ENCODE measurements around the gene DCC. TPM values are rescaled to one million over a fixed set of nuclear protein-coding genes. Genes with fewer than 3 reads are reported as not detected.

The DCC gene
- total RNA-seq, 1 experiment from 2014 or later: not detected

GRCh38 chr18:53402670-53403069 is 1062.7 kb downstream of the DCC start:
- RAD21 ChIA-PET (ENCODE audit: low non-redundant PET in 1 of 2, low total read pairs in 2 of 2, uncharacterized antibody in 2 of 2, unreplicated experiment in 2 of 2): no interaction called here
- H4K20me1 ChIP-seq (ENCODE audit: insufficient read depth): no peaks in the 10 kb centered on the region
- H3K36me3 ChIP-seq (ENCODE audit: control insufficient read depth in 1 of 2, insufficient read depth in 2 of 2, low read length in 2 of 2): no peaks in the 10 kb centered on the region
- no peaks in the 10 kb centered on the region for H3K4me1 ChIP-seq (ENCODE audit: control insufficient read depth in 1 of 2, insufficient read depth in 2 of 2, low read length in 2 of 2)
- CTCF ChIA-PET: no interaction called here
- POLR2A ChIA-PET: no interaction called here
- no peak overlapping the region for H3K4me3 ChIP-seq (replicated peaks in 1 of 2; ENCODE audit: low read depth in 1 of 2, low read length in 2 of 2)
- TF ChIP-seq ZBTB33 (IDR thresholded peaks at IDR 0.05; ENCODE audit: extremely low read depth, insufficient replicate concordance, low read length): no peak
- no peak for TF ChIP-seq SP1 (IDR thresholded peaks at IDR 0.05; ENCODE audit: low read depth)
- no peak for TF ChIP-seq ATF3 (IDR thresholded peaks at IDR 0.05)
- TF ChIP-seq MAX (IDR thresholded peaks at IDR 0.05): no peak
- no peak for TF ChIP-seq ZFX (IDR thresholded peaks at IDR 0.05)
- TF ChIP-seq RAD21 (IDR thresholded peaks at IDR 0.05; ENCODE audit: low read depth): no peak
- no peak for TF ChIP-seq ZNF274 (IDR thresholded peaks at IDR 0.05; ENCODE audit: low read depth, low read length)
- TF ChIP-seq POLR2A (IDR thresholded peaks at IDR 0.05; ENCODE audit: borderline replicate concordance, extremely low read depth, insufficient read depth, insufficient read length): no peak
- TF ChIP-seq SIN3A (IDR thresholded peaks at IDR 0.05; ENCODE audit: low read depth): no peak
- TF ChIP-seq JUND (IDR thresholded peaks at IDR 0.05): no peak
- TF ChIP-seq YY1 (IDR thresholded peaks at IDR 0.05; ENCODE audit: extremely low read depth, insufficient replicate concordance, low read depth, low read length): no peak
- TF ChIP-seq REST (IDR thresholded peaks at IDR 0.05; ENCODE audit: low read depth): no peak
- TF ChIP-seq EZH2 (IDR thresholded peaks at IDR 0.05): no peak
- TF ChIP-seq CTCF (IDR thresholded peaks at IDR 0.05 in 2 of 3, conservative IDR thresholded peaks at IDR 0.05 in 1 of 3; ENCODE audit: borderline replicate concordance in 1 of 3, insufficient read depth in 1 of 3, low read depth in 2 of 3, low read length in 2 of 3): no peak
- TF ChIP-seq SRF (IDR thresholded peaks at IDR 0.05; ENCODE audit: low read depth): no peak
- no peak for TF ChIP-seq ELF1 (IDR thresholded peaks at IDR 0.05; ENCODE audit: borderline replicate concordance, low read depth)
- H3K4me2 ChIP-seq (ENCODE audit: low read length): no peak overlapping the region
- H3K79me2 ChIP-seq (ENCODE audit: insufficient read depth, low read length): no peaks in the 10 kb centered on the region
- no peak for DNase-seq (ENCODE audit: low read depth, low spot score)
- BruUV-seq (replicated peaks): no TSS peak
- H2AFZ ChIP-seq (ENCODE audit: low read depth, low read length, poor library complexity, severe bottlenecking): no peak overlapping the region
- intact Hi-C loops (cut with micrococcal nuclease): no loop called here
- no peak overlapping the region for H3K9ac ChIP-seq (ENCODE audit: low read length)
- no peak overlapping the region for H3K27ac ChIP-seq (ENCODE audit: low read depth, low read length)
- H3K9me2 ChIP-seq (ENCODE audit: insufficient read depth): no peaks in the 10 kb centered on the region
- ATAC-seq: no peak
- H3K27me3 ChIP-seq (ENCODE audit: insufficient read depth, low read length): no peaks in the 10 kb centered on the region
- peaks cover 3 to 18% of the 10 kb centered on the region in 2 experiments; a peak in 2 of 4 replicates for H3K9me3 ChIP-seq (ENCODE audit: control insufficient read depth in 1 of 2, insufficient read depth in 1 of 2, low read depth in 1 of 2, low read length in 2 of 2)

Data from HCT116 (cell line).